Measurements from ENCODE around the gene DRG2. TPM values are rescaled to one million over a fixed set of nuclear protein-coding genes. Genes with fewer than 3 reads are reported as not detected.

Gene DRG2
- total and polyA plus RNA-seq, 7 donors, result 23.7 to 33.5 (median 29.7) TPM

GRCh38 chr17:18043491-18043890 lies 44.3 kb upstream of the DRG2 start:
- DNase-seq, result no peak
- peaks cover 40% of the 10 kb centered on the region for H3K4me1 ChIP-seq
- peak; percentile 21 for TF ChIP-seq CTCF (IDR thresholded peaks at IDR 0.05)
- WGBS, 3 donors, result 44 to 71% (median 49%) methylated on average over 1 of the region's 1 CpG
- intact Hi-C loops (cut with DNase I), result no loop called here
- no peaks in the 10 kb centered on the region for H3K27me3 ChIP-seq (ENCODE audit: insufficient read depth in 3 of 3, low read length in 2 of 3)
- no peaks in the 10 kb centered on the region for H3K9me3 ChIP-seq
- ATAC-seq, result no peak
- H3K36me3 ChIP-seq (ENCODE audit: insufficient read depth in 1 of 2, low read depth in 1 of 2), result peaks cover 3 to 42% of the 10 kb centered on the region in 2 donors
- H3K27ac ChIP-seq, result no peak overlapping the region
- H3K4me3 ChIP-seq, result no peak overlapping the region

GRCh38 chr17:18044609-18045008 lies 43.1 kb upstream of the DRG2 start:
- Histone ChIP-seq H3K4me1 (peaks cover 40% of the 10 kb centered on the region), H3K4me3 (no peak overlapping the region), H3K36me3 (ENCODE audit: insufficient read depth in 1 of 2, low read depth in 1 of 2) (peaks cover 3 to 49% of the 10 kb centered on the region in 2 donors), H3K9me3 (no peaks in the 10 kb centered on the region), H3K27me3 (ENCODE audit: insufficient read depth in 3 of 3, low read length in 2 of 3) (no peaks in the 10 kb centered on the region), H3K27ac (no peak overlapping the region)
- WGBS, 3 donors, result 83 to 90% (median 83%) methylated on average over 3 of the region's 3 CpGs
- TF ChIP-seq CTCF (IDR thresholded peaks at IDR 0.05), result no peak
- intact Hi-C loops (cut with DNase I), result no loop called here
- DNase-seq (no peak), ATAC-seq (no peak)

GRCh38 chr17:18045691-18046350 lies 41.9 kb upstream of the DRG2 start:
- Histone ChIP-seq H3K4me1 (peaks cover 33% of the 10 kb centered on the region), H3K36me3 (ENCODE audit: insufficient read depth in 1 of 2, low read depth in 1 of 2) (peaks cover 3 to 61% of the 10 kb centered on the region in 2 donors), H3K9me3 (no peaks in the 10 kb centered on the region), H3K27ac (no peak overlapping the region), H3K4me3 (no peak overlapping the region), H3K27me3 (ENCODE audit: insufficient read depth in 3 of 3, low read length in 2 of 3) (no peaks in the 10 kb centered on the region)
- intact Hi-C loops (cut with DNase I), result no loop called here
- DNase-seq, result no peak
- WGBS, 3 donors, result 80 to 89% (median 86%) methylated on average over 3 of the region's 3 CpGs
- ATAC-seq, result no peak
- TF ChIP-seq CTCF (IDR thresholded peaks at IDR 0.05), result no peak

DNA sequence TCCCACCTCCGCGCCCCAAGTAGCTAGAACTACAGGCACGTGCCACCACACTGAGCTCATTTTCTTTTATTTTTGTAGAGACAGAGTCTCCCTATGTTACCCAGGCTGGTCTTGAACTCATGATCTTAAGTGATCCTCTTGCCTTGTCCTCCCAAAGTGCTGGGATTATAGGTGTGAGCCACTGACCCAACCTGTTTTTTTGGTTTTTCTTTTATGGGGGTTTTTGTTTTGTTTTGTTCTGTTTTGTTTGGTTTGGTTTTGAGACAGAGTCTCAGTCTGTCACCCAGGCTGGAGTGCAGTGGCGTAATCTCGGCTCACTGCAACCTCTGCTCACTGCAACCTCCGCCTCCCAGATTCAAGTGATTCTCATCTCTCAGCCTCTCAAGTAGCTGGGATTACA lies 32.2 kb upstream of the DRG2 start:
- Histone ChIP-seq H3K27ac (no peak overlapping the region), H3K27me3 (ENCODE audit: insufficient read depth in 3 of 3, low read length in 2 of 3) (no peaks in the 10 kb centered on the region), H3K4me3 (no peak overlapping the region), H3K9me3 (no peaks in the 10 kb centered on the region), H3K4me1 (no peaks in the 10 kb centered on the region), H3K36me3 (ENCODE audit: insufficient read depth in 1 of 2, low read depth in 1 of 2) (peaks cover 0 to 88% of the 10 kb centered on the region in 2 donors)
- no peak for ATAC-seq
- no peak for TF ChIP-seq CTCF (IDR thresholded peaks at IDR 0.05)
- WGBS, 3 donors, result 93 to 97% (median 95%) methylated on average over 6 of the region's 6 CpGs
- intact Hi-C loops (cut with DNase I), result no loop called here
- no peak for DNase-seq

- no peak overlapping the region for H3K4me3 ChIP-seq
- peaks cover 0 to 88% of the 10 kb centered on the region in 2 donors for H3K36me3 ChIP-seq (ENCODE audit: insufficient read depth in 1 of 2, low read depth in 1 of 2)
- H3K27ac ChIP-seq, result no peak overlapping the region
- H3K4me1 ChIP-seq, result no peaks in the 10 kb centered on the region
- TF ChIP-seq CTCF (IDR thresholded peaks at IDR 0.05), result no peak
- H3K9me3 ChIP-seq, result no peaks in the 10 kb centered on the region
- DNase-seq (no peak), ATAC-seq (no peak)
- WGBS, 3 donors, result 89 to 100% (median 94%) methylated on average over 3 of the region's 3 CpGs
- H3K27me3 ChIP-seq (ENCODE audit: insufficient read depth in 3 of 3, low read length in 2 of 3), result no peaks in the 10 kb centered on the region
- intact Hi-C loops (cut with DNase I), result no loop called here
These were observed 31.5 kb upstream of the DRG2 start for GRCh38 chr17:18056214-18056613.
